Stimulated activated CD4-positive, alpha-beta T cell treated with anti-CD3 and anti-CD28 coated beads, Interleukin-12 subunit alpha, Interleukin-12 subunit beta, amount 100 ng/mL, for 24 hours (primary cell): ENCODE measurements around the gene TLE5.

ENCODE experiments used
- DNase-seq, 2 experiments: peaks; one replicate each; pipeline ENCODE4 v3.0.0-alpha.2; 2020; ENCODE audit warnings: low read depth in 2 of 2

TLE5 gene, protein sequence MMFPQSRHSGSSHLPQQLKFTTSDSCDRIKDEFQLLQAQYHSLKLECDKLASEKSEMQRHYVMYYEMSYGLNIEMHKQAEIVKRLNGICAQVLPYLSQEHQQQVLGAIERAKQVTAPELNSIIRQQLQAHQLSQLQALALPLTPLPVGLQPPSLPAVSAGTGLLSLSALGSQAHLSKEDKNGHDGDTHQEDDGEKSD

DNA sequence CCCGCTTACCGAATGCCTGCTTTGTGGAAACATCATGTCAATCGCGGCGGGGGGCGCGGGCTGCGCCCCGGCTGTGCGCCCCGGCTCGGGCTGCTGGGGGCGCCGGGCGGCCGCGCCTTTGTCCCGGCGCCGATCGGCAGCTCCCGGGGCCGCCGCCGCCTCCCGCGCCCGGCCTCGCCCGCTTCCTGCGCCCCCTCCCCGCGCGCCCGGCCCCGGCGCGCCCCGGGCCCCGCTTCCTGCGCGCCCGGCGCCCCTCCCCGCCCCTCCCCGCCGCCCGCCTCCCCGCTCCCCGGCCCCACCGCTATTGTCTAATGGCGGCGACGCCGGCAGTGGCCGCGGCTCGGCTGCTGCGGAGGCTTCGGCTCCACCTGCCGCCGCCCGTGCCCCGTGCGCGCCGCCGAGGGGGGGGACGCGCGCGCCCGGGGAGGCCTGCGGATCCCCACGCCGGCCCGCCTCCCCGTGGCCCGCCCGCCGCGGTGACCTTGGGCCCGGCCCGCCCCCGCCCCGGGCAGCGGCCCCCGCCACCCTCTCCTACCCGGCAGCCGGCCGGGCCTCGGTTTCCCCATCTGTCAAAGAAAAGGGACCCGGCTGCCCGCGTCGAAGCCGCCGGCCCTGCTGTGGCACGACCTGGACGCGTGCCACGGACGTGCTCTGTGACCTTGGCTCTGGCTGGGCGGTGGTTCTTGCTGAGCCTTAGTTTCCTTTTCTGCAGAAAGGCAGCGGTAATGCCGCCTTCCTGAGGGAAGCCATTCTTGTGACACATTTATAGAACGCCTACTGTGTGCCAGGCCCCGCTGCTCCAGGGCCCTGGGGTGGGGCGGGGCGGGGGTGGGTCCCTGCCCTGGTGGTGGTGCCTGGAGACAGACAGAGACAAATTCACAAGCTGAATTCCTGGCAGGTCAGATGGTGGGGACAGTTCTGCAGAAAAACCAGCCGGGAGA lies at the start of gene TLE5:
TSS of gene TLE5 (minus strand) at position 331 of the 941 bp plus-strand sequence. CDS start at position 36, 295 bp downstream.
- peak; percentile 40 to 45 for DNase-seq

DNA sequence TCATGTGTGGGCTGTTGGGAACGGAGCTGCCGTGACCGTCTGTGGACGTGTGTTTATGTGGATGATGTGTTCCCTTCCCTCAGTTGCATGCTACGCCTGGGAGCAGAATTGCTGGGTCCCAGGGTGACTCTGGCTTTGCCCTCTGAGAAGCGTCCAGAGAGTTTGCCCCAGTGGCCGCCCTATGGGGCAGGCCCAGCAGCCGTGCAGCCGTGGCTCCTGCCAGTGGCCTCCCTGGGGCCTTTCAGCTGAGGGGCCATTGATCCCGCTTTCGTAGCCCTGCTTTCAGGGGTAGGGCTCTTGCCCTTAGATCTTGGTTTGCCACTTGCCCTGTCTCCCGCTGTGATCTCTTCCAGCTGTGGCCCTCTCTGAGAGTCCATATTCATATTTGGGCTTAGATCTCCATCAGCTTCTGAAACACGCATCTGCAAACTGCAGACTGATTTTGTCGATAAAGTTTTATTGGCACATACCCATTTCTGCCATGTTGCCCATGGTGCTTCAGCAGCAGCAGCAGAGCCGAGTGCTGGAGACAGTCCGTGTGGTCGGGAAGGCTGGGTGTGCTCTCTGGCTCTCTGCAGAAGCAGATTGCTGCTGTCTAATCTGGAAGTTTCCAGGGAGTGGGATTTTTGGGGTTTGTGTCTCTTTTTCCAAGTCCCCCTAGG lies 49.4 kb upstream of the TLE5 start:
- no peak for DNase-seq

DNA sequence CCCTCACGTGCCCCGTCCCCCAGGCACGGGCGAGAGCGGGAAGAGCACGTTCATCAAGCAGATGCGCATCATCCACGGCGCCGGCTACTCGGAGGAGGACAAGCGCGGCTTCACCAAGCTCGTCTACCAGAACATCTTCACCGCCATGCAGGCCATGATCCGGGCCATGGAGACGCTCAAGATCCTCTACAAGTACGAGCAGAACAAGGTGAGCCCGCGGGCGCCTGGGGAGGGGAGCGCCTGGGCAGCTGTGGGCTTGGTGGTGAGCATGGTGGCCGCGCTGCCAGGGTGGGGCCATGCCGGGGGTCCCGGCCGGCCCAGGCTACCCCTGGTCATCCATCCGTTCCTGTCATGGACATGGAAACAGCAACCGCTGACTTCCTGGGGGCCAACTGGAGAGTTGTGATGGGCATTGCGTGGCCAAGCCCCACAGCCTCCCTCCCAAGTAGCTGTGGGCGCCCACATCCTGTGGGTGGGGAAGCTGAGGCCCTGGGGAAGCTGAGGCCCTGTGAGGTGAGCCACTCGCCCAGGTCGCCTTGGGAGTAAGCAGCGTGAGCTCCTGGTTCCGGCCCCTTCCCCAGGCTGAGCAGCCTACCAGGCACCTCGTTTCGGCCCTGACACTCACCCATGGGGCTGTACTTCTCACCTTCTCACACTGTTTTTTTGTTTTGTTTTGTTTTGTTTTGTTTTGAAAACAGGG lies 48.0 kb upstream of the TLE5 start:
- no peak for DNase-seq

DNA sequence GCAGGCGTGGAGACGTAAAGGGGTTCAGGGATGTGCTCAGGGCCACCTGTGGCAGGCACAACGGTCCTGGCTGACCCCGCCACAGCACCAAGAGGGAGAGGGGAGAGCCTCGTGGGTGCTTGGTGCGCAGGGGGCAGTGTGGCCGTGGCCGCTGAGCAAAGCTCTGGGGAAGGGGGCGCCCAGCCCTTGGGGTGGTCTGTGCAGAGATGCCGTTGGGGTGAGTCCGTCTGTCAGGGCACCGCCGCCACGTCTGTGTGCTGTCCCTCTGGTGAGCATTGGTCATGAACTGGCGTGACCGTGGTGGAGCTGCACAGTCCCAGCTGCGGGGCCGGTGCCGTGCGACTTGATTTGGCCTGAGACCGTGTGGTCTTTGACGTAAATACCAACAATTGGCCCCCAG lies 47.2 kb upstream of the TLE5 start:
- no peak for DNase-seq

DNA sequence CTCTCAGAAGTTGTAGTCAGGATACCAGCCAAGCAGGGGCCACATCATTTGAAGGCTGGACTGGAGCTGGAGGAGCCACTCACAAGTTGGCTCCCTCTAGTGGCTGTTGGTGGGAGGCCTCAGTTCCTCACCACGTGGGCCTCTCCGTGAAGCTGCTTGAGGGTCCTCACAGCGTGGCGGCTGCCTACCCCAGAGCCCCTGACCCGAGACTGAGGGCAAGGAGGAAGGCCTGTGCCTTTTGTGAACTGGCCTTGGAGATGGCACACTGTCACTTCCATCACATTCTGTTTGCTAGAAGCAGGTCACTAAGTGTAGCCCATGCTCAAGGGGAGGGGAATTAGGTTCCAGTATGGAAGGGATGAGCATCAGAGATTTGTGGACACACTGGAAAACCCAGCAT lies 46.5 kb upstream of the TLE5 start:
- peak in 1 of 2 experiments; percentile 71 for DNase-seq

DNA sequence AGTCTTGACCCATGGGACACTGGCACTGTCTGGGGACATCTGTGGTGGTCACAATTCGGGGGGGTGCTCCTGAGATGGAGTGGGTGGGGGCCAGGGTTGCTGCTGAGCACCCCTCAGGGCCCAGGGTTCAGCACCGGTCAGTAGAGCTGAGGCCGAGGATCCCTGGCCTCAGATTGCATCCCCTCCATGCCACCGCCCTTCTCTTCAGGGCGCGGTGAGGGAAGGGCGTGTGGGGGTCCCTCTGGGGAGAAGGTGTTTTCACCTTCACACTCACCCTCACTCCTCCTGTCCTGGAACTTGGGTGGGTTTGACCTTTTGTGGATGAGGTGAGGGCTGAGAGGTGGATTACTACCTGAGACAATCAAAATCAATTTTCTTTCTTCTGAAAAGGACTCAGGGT lies 45.4 kb upstream of the TLE5 start:
- no peak for DNase-seq

DNA sequence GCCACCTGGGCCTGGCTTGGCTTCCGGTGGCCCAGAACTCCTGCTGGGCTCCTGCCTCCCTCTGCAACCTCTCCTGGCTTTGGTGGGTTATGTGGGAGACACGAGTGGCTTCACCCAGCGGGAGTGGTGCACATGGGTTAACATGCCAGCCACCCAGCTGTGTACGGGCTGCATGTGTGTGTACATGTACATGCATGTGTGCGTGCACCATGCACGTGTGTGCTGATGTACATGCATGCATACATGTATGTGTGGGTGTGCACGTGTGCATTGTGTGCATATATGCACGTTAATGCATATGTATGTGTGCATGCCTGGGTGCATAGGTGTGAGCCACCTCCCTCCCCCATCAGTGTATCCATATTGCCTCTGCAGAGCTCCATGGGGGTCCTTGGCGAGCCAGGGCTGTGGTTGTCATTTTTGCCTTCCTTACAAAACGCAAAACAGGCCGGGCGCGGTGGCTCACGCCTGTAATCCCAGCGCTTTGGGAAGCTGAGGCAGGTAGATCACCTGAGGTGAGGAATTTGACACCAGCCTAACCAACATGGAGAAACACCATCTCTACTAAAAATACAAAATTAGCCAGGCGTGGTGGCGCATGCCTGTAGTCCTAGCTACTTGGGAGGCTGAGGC lies 44.3 kb upstream of the TLE5 start:
- no peak for DNase-seq

DNA sequence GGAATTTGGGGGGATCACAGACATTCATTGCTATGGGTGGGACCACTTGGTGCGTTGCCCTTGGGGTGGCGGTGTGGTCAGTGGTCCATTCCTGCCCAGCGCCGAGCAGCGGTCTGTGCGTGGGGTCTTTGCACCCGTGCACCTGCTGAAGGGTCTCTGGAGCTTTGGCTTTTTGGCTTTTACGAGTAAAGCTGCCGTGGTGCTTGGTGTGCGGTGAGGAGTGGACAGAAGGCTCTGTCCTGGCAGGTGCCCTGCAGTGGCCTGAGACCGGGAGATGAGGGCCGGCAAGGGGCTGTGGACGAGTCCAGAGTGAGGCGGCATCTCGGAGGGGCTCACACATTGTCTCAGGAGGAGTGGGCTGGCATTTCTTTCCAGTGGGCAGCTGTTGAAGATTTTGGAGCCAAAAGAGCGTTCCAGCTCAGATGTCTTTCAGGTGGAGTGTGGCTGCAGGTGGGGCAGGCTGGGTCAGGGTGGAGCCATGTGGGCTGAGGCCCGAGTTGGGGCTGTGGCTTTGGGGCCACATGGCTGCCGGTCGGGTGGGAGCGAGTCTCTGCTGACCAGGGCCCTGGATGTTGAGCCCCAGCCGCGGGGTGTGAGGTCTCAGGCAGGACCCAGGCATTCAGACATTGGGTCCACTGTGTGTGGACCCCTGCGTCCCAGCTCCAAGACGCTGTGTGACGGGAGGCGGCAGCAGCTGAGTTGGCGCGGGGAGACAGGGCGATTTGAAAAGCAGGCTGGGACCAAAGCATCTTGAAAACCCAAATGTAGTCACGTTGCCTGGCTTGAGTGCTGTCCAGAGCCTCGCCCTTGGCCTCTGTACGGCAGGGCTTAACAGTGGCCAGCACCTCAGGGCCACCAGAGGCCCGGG lies 43.6 kb upstream of the TLE5 start:
- DNase-seq: no peak

DNA sequence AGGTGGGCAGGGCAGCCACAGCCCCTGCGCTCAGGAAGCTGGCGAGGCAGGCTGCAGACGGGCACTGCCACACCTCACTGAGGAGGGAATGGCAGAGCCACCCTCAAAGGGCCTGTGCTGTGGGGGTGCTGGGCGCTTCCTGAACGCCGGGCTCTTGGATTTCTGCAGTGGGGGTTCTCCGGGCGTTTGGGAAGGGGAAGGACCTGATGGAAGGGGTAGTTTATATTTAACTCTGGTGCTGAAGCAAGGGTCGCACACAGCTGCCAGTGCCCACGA lies 42.4 kb upstream of the TLE5 start:
- DNase-seq: no peak

DNA sequence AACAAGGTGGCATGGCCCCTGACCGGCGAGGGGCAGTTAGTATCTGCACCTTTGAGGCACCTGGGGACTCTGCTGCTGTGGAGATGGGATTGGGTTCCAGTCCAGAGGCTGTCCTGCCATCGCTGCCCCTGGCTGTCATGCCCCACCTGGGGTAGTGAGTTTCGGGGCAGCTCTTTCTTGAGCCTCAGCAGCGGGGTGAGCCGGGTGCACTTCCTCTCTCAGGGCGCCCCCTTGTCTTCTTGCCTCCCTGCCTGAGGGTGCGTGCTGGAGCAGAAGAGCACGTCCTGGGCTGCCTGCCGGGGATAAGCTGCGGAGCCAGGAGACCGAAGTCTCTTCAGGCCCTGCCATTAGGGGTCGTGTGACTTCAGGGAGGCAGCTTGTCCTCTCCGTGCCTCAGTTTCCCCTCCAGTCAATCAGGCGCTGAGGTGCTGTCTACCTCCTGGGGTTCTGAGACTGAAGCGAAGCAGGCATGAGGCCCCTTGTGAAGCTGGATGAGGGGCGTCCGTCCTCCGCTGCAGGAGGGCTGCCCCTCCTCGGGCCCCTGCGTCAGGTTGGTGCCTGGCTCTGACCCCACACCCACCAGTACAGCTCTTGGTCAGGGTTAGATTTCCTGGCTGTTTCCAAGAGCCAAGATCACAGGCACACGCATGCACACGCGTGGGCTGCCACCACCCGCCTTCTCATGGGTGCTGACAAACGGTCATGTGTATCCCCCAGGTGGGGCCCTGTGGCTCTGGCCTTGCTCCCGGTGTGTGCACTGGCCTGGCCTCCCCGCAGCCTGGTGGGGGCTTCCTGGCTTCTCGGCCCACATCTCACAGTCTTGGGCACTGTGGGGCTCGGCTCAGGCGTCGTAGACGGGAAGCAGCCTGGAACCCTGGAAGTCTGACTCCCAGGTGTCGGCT lies 40.2 kb upstream of the TLE5 start:
- DNase-seq: no peak

DNA sequence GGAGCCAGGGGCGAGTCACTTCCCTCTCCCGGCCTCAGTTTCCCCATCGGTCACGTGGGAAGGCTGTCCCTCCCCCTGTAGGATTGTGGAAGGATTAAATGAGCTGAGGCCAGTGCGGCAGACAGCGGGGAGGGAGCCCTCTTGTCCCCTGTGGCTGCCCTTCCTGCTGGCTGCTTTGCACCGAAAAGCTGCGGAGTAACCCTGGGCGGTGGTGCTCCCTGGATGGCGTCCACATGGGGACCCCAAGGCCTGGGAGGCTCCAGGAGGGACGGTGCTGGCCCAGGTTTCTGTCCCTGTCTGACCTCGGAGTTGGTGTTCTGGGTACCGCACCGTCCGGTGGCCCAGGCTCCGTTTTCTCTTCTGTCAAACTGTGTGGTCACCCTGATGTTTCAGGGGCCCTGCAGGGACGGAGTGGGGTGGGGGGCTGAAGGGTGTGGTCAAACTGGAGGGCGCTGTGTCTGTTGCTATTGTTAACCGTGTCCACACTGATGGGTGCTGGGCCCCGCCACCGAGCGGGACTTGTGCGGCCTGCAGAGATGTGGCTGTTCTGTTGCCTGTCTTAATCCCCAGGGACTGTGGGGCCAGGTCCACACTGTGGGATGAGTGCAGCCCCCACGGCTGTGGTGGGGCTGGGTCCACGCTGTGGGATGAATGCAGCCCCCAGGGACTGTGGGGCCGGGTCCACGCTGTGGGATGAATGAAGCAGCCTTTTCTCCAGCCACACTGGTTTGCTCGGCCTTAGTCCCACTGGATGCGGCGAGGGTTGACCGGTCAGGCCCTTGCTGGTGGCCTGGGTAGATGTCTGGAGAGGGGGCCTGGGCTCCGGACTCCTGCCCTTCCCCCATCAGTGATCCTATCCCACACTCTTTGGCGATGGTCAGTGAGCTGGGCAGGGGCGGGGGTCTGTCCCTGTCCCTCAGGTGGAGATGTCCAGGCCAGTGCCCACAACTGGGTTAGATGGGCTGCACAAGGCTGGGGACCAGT lies 38.7 kb upstream of the TLE5 start:
- DNase-seq: no peak

DNA sequence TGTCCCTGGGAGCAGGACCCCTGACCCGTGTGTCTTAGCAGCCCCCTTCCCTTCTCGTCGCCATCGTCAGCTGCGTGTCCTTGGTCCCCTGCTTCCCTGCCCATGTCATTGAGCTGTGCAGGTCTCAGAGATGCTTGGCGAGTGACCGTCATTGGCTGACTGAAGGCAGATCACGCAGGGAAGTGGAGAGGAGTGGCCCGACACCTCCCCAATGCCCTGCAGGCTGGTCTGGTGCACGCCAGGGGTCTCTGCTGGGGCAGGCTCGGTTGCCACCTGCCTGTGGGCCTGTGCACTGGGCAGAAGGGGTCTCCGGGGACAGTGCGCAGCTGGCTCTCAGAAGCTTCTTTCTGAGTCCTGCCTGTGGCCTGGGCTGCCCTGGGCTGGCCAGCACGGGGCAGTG lies 38.0 kb upstream of the TLE5 start:
- no peak for DNase-seq

DNA sequence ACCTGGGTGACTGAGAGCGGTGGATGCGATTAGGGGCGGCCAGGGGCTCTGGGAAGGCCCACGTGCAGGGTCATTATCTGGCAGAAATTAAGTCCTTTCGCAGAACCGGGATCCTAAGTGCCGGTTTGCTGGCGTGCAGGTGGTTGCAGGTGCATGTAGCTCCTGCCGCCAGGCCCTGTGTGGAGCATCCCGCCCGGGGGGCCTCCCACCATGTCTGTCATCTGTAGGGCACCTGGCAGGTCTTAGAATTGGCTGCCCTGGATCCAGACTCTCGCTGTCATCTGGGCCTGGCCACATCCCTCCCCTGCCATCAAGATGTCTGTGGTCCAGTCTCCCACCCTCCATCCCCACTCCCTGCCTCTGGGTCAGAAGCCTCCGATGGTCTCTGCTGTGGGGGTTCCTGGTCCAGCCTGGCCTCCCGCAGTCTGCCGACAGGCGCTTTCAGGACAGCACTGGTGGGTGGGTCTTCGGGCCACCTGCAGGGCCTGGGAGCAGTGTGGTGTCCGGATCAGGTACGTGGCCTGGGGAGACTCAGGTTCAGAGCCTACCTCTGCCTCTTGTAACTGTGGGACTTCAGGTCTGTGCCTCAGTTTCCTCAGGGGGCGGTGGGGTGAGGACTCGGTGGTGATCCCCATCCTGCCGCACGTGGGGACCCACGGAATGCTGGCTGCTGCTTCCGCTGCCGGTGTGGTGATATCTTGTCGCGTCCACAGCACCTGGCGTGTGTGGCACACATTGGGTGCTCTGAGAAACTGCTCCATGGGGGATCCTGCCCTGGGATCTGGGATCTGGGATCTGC lies 37.3 kb upstream of the TLE5 start:
- DNase-seq: no peak

DNA sequence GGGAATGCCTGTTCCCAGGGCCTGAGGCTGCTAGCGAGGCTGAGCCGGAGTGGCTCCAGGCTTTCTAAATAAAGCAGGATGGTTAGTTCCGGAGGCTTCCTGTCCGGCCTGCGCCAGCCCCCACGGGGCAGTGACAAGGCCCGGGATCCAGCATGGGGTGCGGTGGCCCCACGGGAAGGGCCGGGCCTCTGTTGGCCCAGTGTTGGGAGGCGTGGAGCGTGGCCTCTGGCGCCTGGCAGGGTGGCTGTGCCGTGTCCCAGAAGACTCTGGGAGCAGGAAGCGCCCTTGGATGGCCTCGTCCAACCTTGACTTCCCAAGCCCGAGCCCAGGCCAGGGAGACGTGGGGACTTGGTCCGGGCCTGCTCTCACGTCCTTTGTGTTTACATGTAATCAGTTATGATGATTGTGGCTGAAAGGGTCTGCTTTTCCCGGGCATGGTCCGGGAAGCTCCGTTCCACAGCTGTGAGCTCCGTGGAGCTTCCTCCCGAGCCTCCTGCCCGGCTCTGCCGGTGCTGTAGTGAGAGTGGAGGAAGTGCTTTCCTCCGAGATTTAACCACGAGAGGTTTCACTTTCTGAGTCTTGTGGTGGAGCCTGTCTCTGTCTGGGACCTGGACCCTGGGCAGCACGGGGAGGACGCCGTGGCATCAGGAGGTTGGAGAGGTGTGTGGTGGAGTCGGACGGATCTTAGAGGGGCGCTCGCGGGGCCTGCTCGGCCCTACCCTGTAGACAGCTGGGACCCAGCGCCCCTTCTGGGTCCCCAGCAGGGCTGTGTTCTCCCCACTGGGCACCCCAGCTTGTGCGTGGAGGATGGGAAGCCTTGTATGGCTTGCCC lies 36.4 kb upstream of the TLE5 start:
- no peak for DNase-seq

DNA sequence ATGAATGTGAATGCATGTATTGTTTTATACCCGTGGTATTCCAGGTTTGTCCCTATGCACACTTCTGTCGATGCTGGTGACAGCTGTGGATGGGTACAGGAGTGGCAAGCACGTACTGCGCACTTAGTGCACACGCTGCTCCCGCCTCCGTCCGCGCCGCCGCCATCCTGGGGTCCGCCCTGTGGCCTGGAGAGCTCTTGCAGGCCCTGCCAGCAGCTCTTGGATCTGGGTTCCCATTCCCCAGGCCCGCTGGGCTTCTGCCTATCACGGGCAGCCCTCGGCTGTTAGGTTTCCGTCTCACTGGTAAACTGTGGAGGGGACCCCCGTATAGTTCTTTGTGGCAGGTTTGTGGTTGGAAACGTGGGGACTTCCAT lies 35.8 kb upstream of the TLE5 start:
- no peak for DNase-seq

DNA sequence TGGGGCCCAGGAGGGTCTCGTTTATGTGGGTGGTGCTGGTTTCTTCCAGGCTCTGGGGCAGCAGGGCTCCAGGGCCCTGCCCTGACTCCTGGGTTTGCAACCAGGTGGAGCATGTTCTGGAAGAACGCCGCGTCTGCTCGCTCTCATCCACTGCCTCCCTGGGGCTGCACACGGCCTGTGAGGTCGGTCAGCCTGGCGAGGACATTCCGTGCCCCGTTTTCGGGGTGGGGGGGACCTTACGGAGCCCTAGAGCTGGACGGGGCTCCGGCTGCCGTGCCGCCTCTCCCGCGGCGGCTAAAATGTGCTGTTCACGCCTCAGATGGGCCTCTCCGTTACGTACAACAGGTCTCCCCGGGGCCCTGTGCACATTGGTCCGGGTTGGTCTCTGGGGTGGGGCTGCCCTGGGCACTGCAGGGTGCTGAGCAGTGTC lies 35.2 kb upstream of the TLE5 start:
- no peak for DNase-seq

DNA sequence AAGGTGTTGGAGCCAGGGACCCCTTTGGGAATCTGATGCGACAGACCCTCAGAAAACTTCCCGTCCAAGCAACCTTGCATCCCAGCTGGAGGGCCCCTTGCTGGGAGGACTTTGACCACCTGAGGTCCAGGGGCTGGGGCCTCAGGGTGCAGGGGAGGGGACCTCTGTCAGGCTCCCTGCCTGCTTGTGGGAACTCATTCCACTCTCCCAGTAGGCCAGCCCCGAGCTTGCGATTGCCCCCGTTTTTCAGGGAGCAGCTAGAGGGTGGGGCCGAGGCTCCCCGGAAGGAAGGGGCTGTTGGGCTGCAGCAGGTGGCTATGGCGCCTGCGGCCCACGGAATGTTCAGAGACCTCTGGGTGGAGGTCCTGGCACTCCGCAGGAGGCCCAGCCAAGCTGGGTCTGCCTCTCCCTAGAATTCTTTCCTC lies 34.6 kb upstream of the TLE5 start:
- no peak for DNase-seq
